HG02981 (cell line): ENCODE data around the gene CAPNS1.
"Not testable (repeated sequence)": the region's sequence is repeated elsewhere in the genome, so short reads cannot be mapped to it uniquely, and the experiment has no call there.

Source experiments
- ATAC-seq: cut with Tn5 transposase; IDR thresholded peaks from one replicate; pipeline ENCODE4 v1.9.1; 2021; ENCODE audit warnings: mild to moderate bottlenecking, moderate library complexity; ENCODE audit not compliant: unreplicated experiment

CAPNS1 gene

DNA sequence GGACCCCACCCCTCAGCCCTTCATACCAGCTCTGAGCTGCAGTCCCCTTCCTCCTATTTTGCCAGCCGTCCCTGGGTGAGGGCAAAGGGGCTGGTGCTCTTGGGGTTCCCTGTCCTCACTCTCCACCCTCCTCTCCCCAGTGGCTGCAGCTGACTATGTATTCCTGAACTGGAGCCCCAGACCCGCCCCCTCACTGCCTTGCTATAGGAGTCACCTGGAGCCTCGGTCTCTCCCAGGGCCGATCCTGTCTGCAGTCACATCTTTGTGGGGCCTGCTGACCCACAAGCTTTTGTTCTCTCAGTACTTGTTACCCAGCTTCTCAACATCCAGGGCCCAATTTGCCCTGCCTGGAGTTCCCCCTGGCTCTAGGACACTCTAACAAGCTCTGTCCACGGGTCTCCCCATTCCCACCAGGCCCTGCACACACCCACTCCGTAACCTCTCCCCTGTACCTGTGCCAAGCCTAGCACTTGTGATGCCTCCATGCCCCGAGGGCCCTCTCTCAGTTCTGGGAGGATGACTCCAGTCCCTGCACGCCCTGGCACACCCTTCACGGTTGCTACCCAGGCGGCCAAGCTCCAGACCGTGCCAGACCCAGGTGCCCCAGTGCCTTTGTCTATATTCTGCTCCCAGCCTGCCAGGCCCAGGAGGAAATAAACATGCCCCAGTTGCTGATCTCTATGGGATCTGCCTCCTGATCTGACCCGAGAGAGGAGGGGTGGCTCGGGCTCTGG is 10.0 kb downstream of the CAPNS1 start:
- no peak for ATAC-seq

GRCh38 chr19:36150586-36150985 is 10.7 kb downstream of the CAPNS1 start:
- ATAC-seq, result no peak

- ATAC-seq, result no peak
Observed at GRCh38 chr19:36151144-36152018, 11.5 kb downstream of the CAPNS1 start.

DNA sequence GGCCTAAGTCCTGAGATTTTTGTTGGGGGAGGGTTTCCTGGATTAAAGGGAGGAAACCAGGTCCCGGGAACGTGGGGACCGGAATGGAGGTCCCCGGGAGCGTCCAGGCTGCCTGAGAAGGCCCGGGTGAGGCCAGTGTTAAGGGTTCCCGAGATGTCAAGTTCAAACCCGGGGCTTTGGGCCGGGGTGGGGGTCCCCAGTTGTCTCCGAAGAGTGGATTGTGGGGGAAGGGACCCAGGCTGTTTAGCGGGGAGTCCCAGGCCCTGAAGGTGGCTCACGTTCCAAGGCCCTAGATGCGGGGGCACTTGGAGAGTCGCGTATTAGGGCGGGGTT is 12.1 kb downstream of the CAPNS1 start:
- ATAC-seq, result no peak

GRCh38 chr19:36152352-36153091 is 12.7 kb downstream of the CAPNS1 start, which contains the start of gene COX7A1:
Gene COX7A1 (minus strand): TSS chr19:36152447. CDS start chr19:36152407, 40 bp downstream.
- ATAC-seq, result no peak

DNA sequence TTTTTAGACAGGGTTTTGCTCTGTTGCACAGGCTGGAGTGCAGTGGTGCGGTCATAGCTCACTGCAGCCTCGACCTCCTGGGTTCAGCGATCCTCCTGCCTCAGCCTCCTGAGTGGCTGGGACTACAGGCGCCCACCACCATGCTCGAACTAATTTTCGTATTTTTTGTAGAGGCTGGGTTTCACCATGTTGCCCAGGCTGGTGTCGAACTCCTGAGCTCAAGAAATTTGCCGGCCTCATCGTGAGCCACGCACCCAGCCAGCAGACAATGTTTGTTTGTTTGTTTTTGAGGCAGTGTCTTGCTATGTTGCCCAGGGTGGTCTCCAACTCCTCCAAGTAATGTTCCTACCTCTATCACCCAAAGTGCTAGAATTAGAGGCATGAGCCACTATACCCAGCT is 13.3 kb downstream of the CAPNS1 start:
- no peak for ATAC-seq

- ATAC-seq, result no peak
Observed at GRCh38 chr19:36160821-36161596, 21.1 kb downstream of the CAPNS1 start.

DNA sequence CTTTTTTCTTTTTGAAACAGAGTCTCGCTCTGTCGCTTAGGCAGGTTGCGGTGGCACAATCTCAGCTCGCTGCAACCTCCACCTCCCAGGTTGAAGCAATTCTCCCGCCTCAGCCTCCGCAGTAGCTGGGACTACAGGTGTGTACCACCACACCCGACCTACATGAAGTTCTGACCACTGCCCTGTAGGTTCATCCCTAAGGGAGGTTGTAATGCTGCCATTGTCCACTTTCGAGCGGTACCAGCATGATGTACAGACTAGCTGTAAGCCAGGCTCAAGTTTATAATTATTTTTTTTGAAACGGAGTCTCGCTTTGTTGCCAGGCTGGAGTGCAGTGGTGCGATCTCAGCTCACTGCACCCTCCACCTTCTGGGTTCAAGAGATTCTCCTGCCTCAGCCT is 23.9 kb downstream of the CAPNS1 start:
- ATAC-seq, result no peak

GRCh38 chr19:36169084-36169760 is 29.4 kb downstream of the CAPNS1 start:
- ATAC-seq, result no peak

GRCh38 chr19:36172852-36173251 is 33.0 kb downstream of the CAPNS1 start:
- no peak for ATAC-seq

DNA sequence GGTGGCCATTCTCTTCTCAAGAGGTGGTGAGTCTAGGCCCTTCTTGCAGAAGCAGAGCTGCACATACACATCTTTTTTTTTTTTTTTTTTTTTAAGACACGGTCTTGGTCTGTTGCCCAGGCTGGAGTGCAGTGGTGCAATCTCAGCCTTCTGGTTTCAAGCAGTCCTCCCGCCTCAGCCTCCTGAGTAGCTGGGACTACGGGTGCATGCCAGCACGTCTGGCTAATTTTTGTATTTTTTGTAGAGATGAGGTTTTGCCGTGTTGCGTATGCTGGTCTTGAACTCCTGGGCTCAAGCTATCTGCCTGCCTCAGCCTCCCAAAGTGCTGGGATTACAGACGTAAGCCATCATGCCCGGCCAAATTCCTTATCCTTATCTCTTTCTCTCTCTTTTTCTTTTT is 34.0 kb downstream of the CAPNS1 start:
- ATAC-seq, result not testable (repeated sequence)

GRCh38 chr19:36179077-36179476 is 39.2 kb downstream of the CAPNS1 start:
- ATAC-seq, result not testable (repeated sequence)

DNA sequence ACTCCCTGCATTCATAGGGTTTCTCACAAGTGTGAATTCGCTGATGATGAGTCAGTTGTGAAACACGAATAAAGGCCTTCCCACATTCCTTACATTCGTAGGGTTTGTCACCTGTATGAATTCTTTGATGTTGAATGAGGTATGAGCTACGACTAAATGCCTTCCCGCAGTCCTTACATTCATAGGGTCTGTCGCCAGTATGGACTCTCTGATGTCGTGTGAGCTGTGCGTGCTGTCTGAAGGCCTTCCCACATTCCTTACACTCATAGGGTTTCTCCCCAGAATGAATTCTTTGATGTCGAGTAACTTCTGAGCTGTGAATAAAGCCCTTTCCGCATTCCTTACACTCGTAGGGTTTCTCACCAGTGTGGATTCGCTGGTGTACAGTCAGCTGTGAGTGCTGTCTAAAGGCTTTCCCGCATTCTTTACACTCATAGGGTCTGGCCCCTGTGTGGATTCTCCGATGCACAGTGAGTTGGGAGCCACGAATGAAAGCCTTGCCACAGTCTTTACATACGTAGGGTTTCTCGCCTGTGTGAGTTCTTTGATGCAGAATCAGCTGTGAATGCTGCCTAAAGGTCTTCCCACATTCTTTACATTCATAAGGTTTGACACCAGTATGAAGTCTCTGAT is 42.9 kb downstream of the CAPNS1 start:
- no peak for ATAC-seq

DNA sequence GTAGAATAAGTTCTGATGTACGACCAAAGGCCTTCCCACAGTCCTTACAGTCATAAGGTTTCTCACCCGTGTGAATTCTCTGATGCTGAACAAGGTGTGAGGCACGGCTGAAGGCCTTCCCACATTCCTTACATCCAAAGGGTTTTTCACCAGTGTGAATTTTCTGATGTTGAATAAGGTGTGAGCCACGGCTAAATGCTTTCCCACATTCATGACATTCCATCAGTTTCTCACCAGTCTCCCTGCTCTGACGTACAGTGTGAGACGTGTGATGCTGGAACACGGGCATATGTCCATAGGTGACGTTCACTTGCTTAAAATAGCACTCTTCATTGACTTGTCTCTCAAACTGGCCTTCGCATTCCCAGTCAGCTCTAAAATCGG is 43.4 kb downstream of the CAPNS1 start:
- no peak for ATAC-seq

- not testable (repeated sequence) for ATAC-seq
Observed at GRCh38 chr19:36186722-36187121, 46.9 kb downstream of the CAPNS1 start.

- ATAC-seq, result no peak
Observed at GRCh38 chr19:36196249-36196648, 56.4 kb downstream of the CAPNS1 start.

DNA sequence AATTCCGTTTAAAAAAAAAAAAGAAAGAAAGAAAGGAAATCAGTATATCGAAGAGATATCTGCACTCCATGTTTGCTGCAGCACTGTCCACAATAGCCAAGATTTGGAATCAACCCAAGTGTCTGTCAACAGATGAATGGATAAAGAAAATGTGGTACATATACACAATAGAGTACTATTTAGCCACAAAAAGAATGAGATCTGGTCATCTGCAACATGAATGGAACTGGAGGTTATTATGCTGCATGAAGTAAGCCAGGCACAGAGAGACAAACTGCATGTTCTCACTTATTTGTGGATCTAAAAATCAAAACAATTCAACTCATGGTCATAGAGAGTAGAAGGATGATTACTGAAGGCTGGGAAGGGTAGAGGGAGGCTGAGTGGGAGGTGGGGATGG is 58.3 kb downstream of the CAPNS1 start:
- ATAC-seq, result no peak
